Hepatocyte (in vitro differentiated cells): Measurements from ENCODE around the gene BMX. TPM values are rescaled to one million over a fixed set of nuclear protein-coding genes. Genes with fewer than 3 reads are reported as not detected.

Experiments used
- DNase-seq: peaks from one replicate; pipeline ENCODE4 v3.0.0-alpha.2; 2016; ENCODE audit warnings: low spot score
- H2AFZ ChIP-seq: fragments of 200-600 bp; sonication (generic); 2 replicates; pipeline ENCODE4 v1.6.0; 2016; ENCODE audit warnings: antibody characterized with exemption, mild to moderate bottlenecking
- H3K27ac ChIP-seq: fragments of 200-600 bp; sonication (generic); 2 replicates; pipeline ENCODE4 v1.5.1; 2016; ENCODE audit warnings: mild to moderate bottlenecking
- H3K27me3 ChIP-seq: fragments of 200-600 bp; sonication (generic); 2 replicates; pipeline ENCODE4 v1.6.1; 2016
- H3K36me3 ChIP-seq: fragments of 200-600 bp; sonication (generic); replicated peaks from 2 replicates; pipeline ENCODE4 v1.5.1; 2016; ENCODE audit warnings: low read depth; ENCODE audit not compliant: insufficient read depth
- H3K4me1 ChIP-seq: fragments of 200-600 bp; sonication (generic); 2 replicates; pipeline ENCODE4 v1.5.1; 2016; ENCODE audit warnings: mild to moderate bottlenecking, moderate library complexity; ENCODE audit not compliant: insufficient read depth
- H3K4me2 ChIP-seq: fragments of 200-600 bp; sonication (generic); 2 replicates; pipeline ENCODE4 v1.6.0; 2016
- H3K4me3 ChIP-seq: fragments of 200-600 bp; sonication (generic); 2 replicates; pipeline ENCODE4 v1.5.1; 2016; ENCODE audit warnings: mild to moderate bottlenecking
- H3K79me2 ChIP-seq: fragments of 200-600 bp; sonication (generic); 2 replicates; pipeline ENCODE4 v1.6.0; 2017; ENCODE audit warnings: mild to moderate bottlenecking
- H3K9me2 ChIP-seq: fragments of 200-600 bp; sonication (generic); replicated peaks from 2 replicates; pipeline ENCODE4 v1.6.0; 2017; ENCODE audit warnings: mild to moderate bottlenecking; ENCODE audit not compliant: insufficient read depth
- H3K9me3 ChIP-seq: fragments of 200-600 bp; sonication (generic); 2 replicates; pipeline ENCODE4 v1.5.1; 2016; ENCODE audit warnings: low read depth, mild to moderate bottlenecking
- H4K20me1 ChIP-seq: fragments of 200-600 bp; sonication (generic); 2 replicates; pipeline ENCODE4 v1.6.0; 2016; ENCODE audit warnings: mild to moderate bottlenecking; ENCODE audit not compliant: insufficient read depth, poor library complexity, severe bottlenecking
- EZH2 ChIP-seq: fragments of 200-600 bp; sonication (generic); IDR thresholded peaks from 2 replicates; pipeline ENCODE4 v1.6.1; 2016; ENCODE audit warnings: antibody characterized with exemption, mild to moderate bottlenecking, borderline replicate concordance
- EZH2phosphoT487 ChIP-seq: fragments of 200-600 bp; sonication (generic); IDR thresholded peaks from one replicate; pipeline ENCODE4 v1.6.1; 2018; ENCODE audit warnings: antibody characterized with exemption, mild to moderate bottlenecking, low read depth, moderate library complexity; ENCODE audit not compliant: unreplicated experiment, severe bottlenecking
- WGBS: methylation state at CpG from one replicate; pipeline ENCODE4 v1.1.6; 2016; ENCODE audit warnings: low lambda C conversion rate; ENCODE audit errors: missing lambda C conversion rate; 5-methylcytosine and 5-hydroxymethylcytosine counted together
- polyA plus RNA-seq: library from polyadenylated mRNA; unstranded; fragments of >200 nt; fragmentation: Nextera tagmentation; extraction: Ambion mirVana; gene quantifications from 2 replicates; pipeline ENCODE4 v1.2.1, GENCODE V29; 2016
- total RNA-seq: library from RNA; depleted of rRNA; stranded (reverse); fragments of >200 nt; gene quantifications from 2 replicates; pipeline ENCODE4 v1.2.3, GENCODE V29; 2014
- TF ChIP-seq, protein P1 (sequence below): fragments of 200-600 bp; sonication (generic); IDR thresholded peaks from 2 replicates; pipeline ENCODE4 v1.5.1; 2016; ENCODE audit warnings: antibody characterized with exemption, mild to moderate bottlenecking; ENCODE audit not compliant: poor library complexity

The BMX gene
- total and polyA plus RNA-seq, 2 experiments from 2014 or later, result 0.07 TPM; not detected in 1

GRCh38 chrX:15602761-15603160 is 102.2 kb downstream of the BMX start:
- Histone ChIP-seq H4K20me1 (no peaks in the 10 kb centered on the region), H3K4me3 (no peak overlapping the region), H3K9me2 (no peaks in the 10 kb centered on the region), H3K4me2 (no peak overlapping the region), H2AFZ (no peak overlapping the region), H3K4me1 (peaks cover 43% of the 10 kb centered on the region), H3K9me3 (no peaks in the 10 kb centered on the region), H3K36me3 (no peaks in the 10 kb centered on the region), H3K27me3 (no peaks in the 10 kb centered on the region), H3K27ac (no peak overlapping the region), H3K79me2 (no peaks in the 10 kb centered on the region)
- 81% methylated on average over 5 of the region's 5 CpGs for WGBS
- no peak for DNase-seq
- TF ChIP-seq EZH2 (no peak), EZH2phosphoT487 (no peak)
- TF ChIP-seq, protein P1, sequence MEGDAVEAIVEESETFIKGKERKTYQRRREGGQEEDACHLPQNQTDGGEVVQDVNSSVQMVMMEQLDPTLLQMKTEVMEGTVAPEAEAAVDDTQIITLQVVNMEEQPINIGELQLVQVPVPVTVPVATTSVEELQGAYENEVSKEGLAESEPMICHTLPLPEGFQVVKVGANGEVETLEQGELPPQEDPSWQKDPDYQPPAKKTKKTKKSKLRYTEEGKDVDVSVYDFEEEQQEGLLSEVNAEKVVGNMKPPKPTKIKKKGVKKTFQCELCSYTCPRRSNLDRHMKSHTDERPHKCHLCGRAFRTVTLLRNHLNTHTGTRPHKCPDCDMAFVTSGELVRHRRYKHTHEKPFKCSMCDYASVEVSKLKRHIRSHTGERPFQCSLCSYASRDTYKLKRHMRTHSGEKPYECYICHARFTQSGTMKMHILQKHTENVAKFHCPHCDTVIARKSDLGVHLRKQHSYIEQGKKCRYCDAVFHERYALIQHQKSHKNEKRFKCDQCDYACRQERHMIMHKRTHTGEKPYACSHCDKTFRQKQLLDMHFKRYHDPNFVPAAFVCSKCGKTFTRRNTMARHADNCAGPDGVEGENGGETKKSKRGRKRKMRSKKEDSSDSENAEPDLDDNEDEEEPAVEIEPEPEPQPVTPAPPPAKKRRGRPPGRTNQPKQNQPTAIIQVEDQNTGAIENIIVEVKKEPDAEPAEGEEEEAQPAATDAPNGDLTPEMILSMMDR, result no peak

GRCh38 chrX:15605226-15605625 is 104.6 kb downstream of the BMX start:
- Histone ChIP-seq H3K79me2 (no peaks in the 10 kb centered on the region), H3K27me3 (no peaks in the 10 kb centered on the region), H2AFZ (no peak overlapping the region), H3K27ac (peak overlapping the region; percentile 64), H3K9me3 (no peaks in the 10 kb centered on the region), H4K20me1 (no peaks in the 10 kb centered on the region), H3K4me2 (peak overlapping the region; percentile 38), H3K4me3 (no peak overlapping the region), H3K4me1 (peaks cover 43% of the 10 kb centered on the region), H3K36me3 (no peaks in the 10 kb centered on the region), H3K9me2 (no peaks in the 10 kb centered on the region)
- WGBS, result 75% methylated on average over 1 of the region's 1 CpG
- peak; percentile 43 for DNase-seq
- TF ChIP-seq, protein P1, result no peak
- TF ChIP-seq EZH2, result no peak
- TF ChIP-seq EZH2phosphoT487, result no peak

Other genes starting within 250 kb of the BMX start
- 6.0 and 10.0 TPM in 2 replicates for gene ASB9, start 230.7 kb upstream of the BMX start, total RNA-seq
- gene ASB9, start 230.7 kb upstream of the BMX start, polyA plus RNA-seq, result 4.1 and 4.7 TPM in 2 replicates
- gene ASB11, start 185.2 kb upstream of the BMX start, total RNA-seq, result 0.20 and 0.40 TPM in 2 replicates
- gene ASB11, start 185.2 kb upstream of the BMX start, polyA plus RNA-seq, result not detected in 2 replicates
- gene PIGA, start 165.3 kb upstream of the BMX start, total RNA-seq, result 13.6 and 23.0 TPM in 2 replicates
- gene PIGA, start 165.3 kb upstream of the BMX start, polyA plus RNA-seq, result 6.9 and 9.1 TPM in 2 replicates
- gene VEGFD, start 116.4 kb upstream of the BMX start, total RNA-seq, result 0.76 and 0.80 TPM in 2 replicates
- 0.27 and 0.39 TPM in 2 replicates for gene VEGFD, start 116.4 kb upstream of the BMX start, polyA plus RNA-seq
- 14.3 and 16.5 TPM in 2 replicates for gene PIR, start 7.5 kb upstream of the BMX start, total RNA-seq
- gene PIR, start 7.5 kb upstream of the BMX start, polyA plus RNA-seq, result 10.8 and 18.6 TPM in 2 replicates
- gene ACE2, start 100.2 kb downstream of the BMX start, total RNA-seq, result 47.8 and 49.9 TPM in 2 replicates
- 12.5 and 16.5 TPM in 2 replicates for gene ACE2, start 100.2 kb downstream of the BMX start, polyA plus RNA-seq
- 30.5 and 37.4 TPM in 2 replicates for gene CLTRN, start 164.0 kb downstream of the BMX start, total RNA-seq
- gene CLTRN, start 164.0 kb downstream of the BMX start, polyA plus RNA-seq, result 22.7 and 32.6 TPM in 2 replicates
- 10.5 and 11.1 TPM in 2 replicates for gene CA5B, start 237.5 kb downstream of the BMX start, total RNA-seq
- 6.8 and 7.7 TPM in 2 replicates for gene CA5B, start 237.5 kb downstream of the BMX start, polyA plus RNA-seq